ENCODE results near the gene SUSD3. TPM values are rescaled to one million over a fixed set of nuclear protein-coding genes. Genes with fewer than 3 reads are reported as not detected.

Gene SUSD3
- total and polyA plus RNA-seq, 4 experiments from 2014 or later: 58.3 to 199 (median 106) TPM

GRCh38 chr9:93084471-93084881 is 26.0 kb downstream of the SUSD3 start:
- no peaks in the 10 kb centered on the region for H3K27me3 Mint-ChIP-seq
- no peaks in the 10 kb centered on the region for H3K9me3 ChIP-seq (ENCODE audit: control insufficient read depth in 1 of 2, low read length in 2 of 2)
- H3K4me3 ChIP-seq (ENCODE audit: low read length in 2 of 2): no peak overlapping the region
- H3K27ac ChIP-seq (ENCODE audit: low read depth, low read length): peak overlapping the region; percentile 55
- H3K36me3 ChIP-seq (ENCODE audit: insufficient read depth, low read length): peaks cover 49% of the 10 kb centered on the region
- peaks cover 0 to 3% (median 0%) of the 10 kb centered on the region in 8 donors for H3K9me3 Mint-ChIP-seq
- DNase-seq: no peak
- no peaks in the 10 kb centered on the region for H3K27me3 ChIP-seq (ENCODE audit: insufficient read depth, low read length)
- peaks cover 49 to 57% of the 10 kb centered on the region in 2 donors for H3K36me3 Mint-ChIP-seq
- no peak overlapping the region for H3K4me3 Mint-ChIP-seq
- peaks cover 17 to 48% (median 26%) of the 10 kb centered on the region in 4 donors for H3K4me1 Mint-ChIP-seq
- ChIA-PET CTCF (ENCODE audit: partially characterized antibody) (interaction anchor here (1.2 kb wide), 1 partner anchor 8 kb away, joined by 3 read pairs; no protein-coding TSS in a partner anchor), POLR2A (ENCODE audit: partially characterized antibody) (interaction anchor here (0.8 to 2.0 kb wide), 3 partner anchors 11 to 56 kb away, joined by 3 to 11 read pairs (median 7); partner anchors contain the start of gene CARD19)
- H3K4me1 ChIP-seq (ENCODE audit: insufficient read depth, low read length): peaks cover 31% of the 10 kb centered on the region
- intact Hi-C loops (cut with micrococcal nuclease): no loop called here
- peak overlapping the region in 1 of 7 donors; percentile 7 for H3K27ac Mint-ChIP-seq

GRCh38 chr9:93085676-93086075 is 27.2 kb downstream of the SUSD3 start:
- no peak overlapping the region for H3K4me3 ChIP-seq (ENCODE audit: low read length in 2 of 2)
- Mint-ChIP-seq H3K4me3 (no peak overlapping the region), H3K36me3 (peaks cover 41 to 50% of the 10 kb centered on the region in 2 donors), H3K4me1 (peaks cover 19 to 51% (median 34%) of the 10 kb centered on the region in 4 donors), H3K27me3 (no peaks in the 10 kb centered on the region), H3K9me3 (peaks cover 0 to 3% (median 0%) of the 10 kb centered on the region in 8 donors), H3K27ac (peak overlapping the region in 2 of 7 donors; percentile 41 to 48)
- H3K4me1 ChIP-seq (ENCODE audit: insufficient read depth, low read length): peaks cover 31% of the 10 kb centered on the region
- no peaks in the 10 kb centered on the region for H3K9me3 ChIP-seq (ENCODE audit: control insufficient read depth in 1 of 2, low read length in 2 of 2)
- H3K27ac ChIP-seq (ENCODE audit: low read depth, low read length): no peak overlapping the region
- DNase-seq: no peak
- H3K36me3 ChIP-seq (ENCODE audit: insufficient read depth, low read length): peaks cover 37% of the 10 kb centered on the region
- ChIA-PET CTCF (ENCODE audit: partially characterized antibody) (interaction anchor here (0.9 to 1.2 kb wide), 2 partner anchors 10 to 48 kb away, joined by 3 to 4 read pairs; no protein-coding TSS in a partner anchor), POLR2A (ENCODE audit: partially characterized antibody) (interaction anchor here (1.8 to 2.0 kb wide), 2 partner anchors 10 to 21 kb away, joined by 7 to 11 read pairs; partner anchors contain the start of gene CARD19)
- no peaks in the 10 kb centered on the region for H3K27me3 ChIP-seq (ENCODE audit: insufficient read depth, low read length)
- intact Hi-C loops (cut with micrococcal nuclease): no loop called here

- peaks cover 26% of the 10 kb centered on the region for H3K4me1 ChIP-seq (ENCODE audit: insufficient read depth, low read length)
- no peak overlapping the region for H3K4me3 ChIP-seq (ENCODE audit: low read length in 2 of 2)
- no peak for DNase-seq
- no peaks in the 10 kb centered on the region for H3K27me3 Mint-ChIP-seq
- intact Hi-C loops (cut with micrococcal nuclease): no loop called here
- no peaks in the 10 kb centered on the region for H3K9me3 ChIP-seq (ENCODE audit: control insufficient read depth in 1 of 2, low read length in 2 of 2)
- peaks cover 0 to 8% (median 0%) of the 10 kb centered on the region in 8 donors for H3K9me3 Mint-ChIP-seq
- peak overlapping the region in 4 of 7 donors; percentile 4 to 75 (median 22) for H3K27ac Mint-ChIP-seq
- no peak overlapping the region for H3K27ac ChIP-seq (ENCODE audit: low read depth, low read length)
- H3K36me3 Mint-ChIP-seq: peaks cover 36 to 44% of the 10 kb centered on the region in 2 donors
- no peaks in the 10 kb centered on the region for H3K27me3 ChIP-seq (ENCODE audit: insufficient read depth, low read length)
- peaks cover 28% of the 10 kb centered on the region for H3K36me3 ChIP-seq (ENCODE audit: insufficient read depth, low read length)
- ChIA-PET CTCF (ENCODE audit: partially characterized antibody) (interaction anchor here (0.9 kb wide), 1 partner anchor 49 kb away, joined by 4 read pairs; no protein-coding TSS in a partner anchor), POLR2A (ENCODE audit: partially characterized antibody) (interaction anchor here (0.7 to 1.2 kb wide), 3 partner anchors 8 to 59 kb away, joined by 3 read pairs; partner anchors contain the start of gene NINJ1)
- H3K4me1 Mint-ChIP-seq: peaks cover 20 to 51% (median 35%) of the 10 kb centered on the region in 4 donors
- no peak overlapping the region for H3K4me3 Mint-ChIP-seq
Observed at GRCh38 chr9:93086447-93087224, 28.1 kb downstream of the SUSD3 start.

- no peak overlapping the region for H3K4me3 ChIP-seq (ENCODE audit: low read length in 2 of 2)
- no peaks in the 10 kb centered on the region for H3K27me3 ChIP-seq (ENCODE audit: insufficient read depth, low read length)
- Mint-ChIP-seq H3K27me3 (no peaks in the 10 kb centered on the region), H3K4me1 (peaks cover 25 to 54% (median 40%) of the 10 kb centered on the region in 4 donors), H3K36me3 (peaks cover 31 to 37% of the 10 kb centered on the region in 2 donors), H3K4me3 (peak overlapping the region in 1 of 8 donors; percentile 20), H3K9me3 (peaks cover 0 to 8% (median 0%) of the 10 kb centered on the region in 8 donors), H3K27ac (peak overlapping the region in 6 of 7 donors; percentile 30 to 86 (median 79))
- peaks cover 23% of the 10 kb centered on the region for H3K4me1 ChIP-seq (ENCODE audit: insufficient read depth, low read length)
- CTCF ChIA-PET (ENCODE audit: partially characterized antibody): interaction anchor here (1.1 to 1.2 kb wide), 2 partner anchors 21 to 85 kb away, joined by 4 read pairs; no protein-coding TSS in a partner anchor
- peaks cover 24% of the 10 kb centered on the region for H3K36me3 ChIP-seq (ENCODE audit: insufficient read depth, low read length)
- POLR2A ChIA-PET (ENCODE audit: partially characterized antibody): interaction anchor here (1.2 to 1.3 kb wide), 2 partner anchors 24 to 60 kb away, joined by 3 to 8 read pairs; no protein-coding TSS in a partner anchor
- no peaks in the 10 kb centered on the region for H3K9me3 ChIP-seq (ENCODE audit: control insufficient read depth in 1 of 2, low read length in 2 of 2)
- intact Hi-C loops (cut with micrococcal nuclease): no loop called here
- H3K27ac ChIP-seq (ENCODE audit: low read depth, low read length): no peak overlapping the region
- no peak for DNase-seq
Observed at GRCh38 chr9:93087971-93088655, 29.6 kb downstream of the SUSD3 start.

- CTCF ChIA-PET (ENCODE audit: partially characterized antibody): interaction anchor here (1.1 to 1.2 kb wide), 2 partner anchors 20 to 85 kb away, joined by 4 read pairs; no protein-coding TSS in a partner anchor
- H3K27ac ChIP-seq (ENCODE audit: low read depth, low read length): no peak overlapping the region
- H3K36me3 ChIP-seq (ENCODE audit: insufficient read depth, low read length): peaks cover 24% of the 10 kb centered on the region
- Mint-ChIP-seq H3K9me3 (peaks cover 0 to 5% (median 0%) of the 10 kb centered on the region in 8 donors), H3K27ac (peak overlapping the region; percentile 30 to 86 (median 77)), H3K4me1 (peaks cover 27 to 54% (median 41%) of the 10 kb centered on the region in 4 donors), H3K27me3 (no peaks in the 10 kb centered on the region), H3K4me3 (no peak overlapping the region), H3K36me3 (peaks cover 27 to 33% of the 10 kb centered on the region in 2 donors)
- peaks cover 23% of the 10 kb centered on the region for H3K4me1 ChIP-seq (ENCODE audit: insufficient read depth, low read length)
- H3K4me3 ChIP-seq (ENCODE audit: low read length in 2 of 2): no peak overlapping the region
- H3K27me3 ChIP-seq (ENCODE audit: insufficient read depth, low read length): no peaks in the 10 kb centered on the region
- no peaks in the 10 kb centered on the region for H3K9me3 ChIP-seq (ENCODE audit: control insufficient read depth in 1 of 2, low read length in 2 of 2)
- intact Hi-C loops (cut with micrococcal nuclease): no loop called here
- DNase-seq: no peak
- POLR2A ChIA-PET (ENCODE audit: partially characterized antibody): interaction anchor here (1.3 to 3.0 kb wide), 2 partner anchors 24 kb away, joined by 8 to 16 read pairs; no protein-coding TSS in a partner anchor
Observed at GRCh38 chr9:93088656-93089015, 30.1 kb downstream of the SUSD3 start.

GRCh38 chr9:93089024-93089423 is 30.5 kb downstream of the SUSD3 start:
- CTCF ChIA-PET (ENCODE audit: partially characterized antibody): interaction anchor here (1.1 kb wide), 2 partner anchors 20 to 85 kb away, joined by 4 read pairs; no protein-coding TSS in a partner anchor
- H3K4me1 Mint-ChIP-seq: peaks cover 27 to 54% (median 42%) of the 10 kb centered on the region in 4 donors
- Histone ChIP-seq H3K27ac (ENCODE audit: low read depth, low read length) (no peak overlapping the region), H3K36me3 (ENCODE audit: insufficient read depth, low read length) (peaks cover 22% of the 10 kb centered on the region), H3K4me3 (ENCODE audit: low read length in 2 of 2) (no peak overlapping the region), H3K4me1 (ENCODE audit: insufficient read depth, low read length) (peaks cover 23% of the 10 kb centered on the region), H3K27me3 (ENCODE audit: insufficient read depth, low read length) (no peaks in the 10 kb centered on the region), H3K9me3 (ENCODE audit: control insufficient read depth in 1 of 2, low read length in 2 of 2) (no peaks in the 10 kb centered on the region)
- peaks cover 0 to 5% (median 0%) of the 10 kb centered on the region in 8 donors for H3K9me3 Mint-ChIP-seq
- peaks cover 24 to 31% of the 10 kb centered on the region in 2 donors for H3K36me3 Mint-ChIP-seq
- DNase-seq: no peak
- H3K27me3 Mint-ChIP-seq: no peaks in the 10 kb centered on the region
- POLR2A ChIA-PET (ENCODE audit: partially characterized antibody): interaction anchor here (0.9 to 3.0 kb wide), 4 partner anchors 22 to 125 kb away, joined by 3 to 16 read pairs (median 4); no protein-coding TSS in a partner anchor
- no peak overlapping the region for H3K4me3 Mint-ChIP-seq
- H3K27ac Mint-ChIP-seq: peak overlapping the region in 6 of 7 donors; percentile 48 to 92 (median 86)
- intact Hi-C loops (cut with micrococcal nuclease): no loop called here
